SHP77 treated with DMSO at 0.1 percent for 48 hours (cell line): ENCODE data around the gene VHLL.

Source experiments
- DNase-seq: peaks from one replicate; lab custom pipeline; 2025; lab: John Stamatoyannopoulos, UW

The VHLL gene

DNA sequence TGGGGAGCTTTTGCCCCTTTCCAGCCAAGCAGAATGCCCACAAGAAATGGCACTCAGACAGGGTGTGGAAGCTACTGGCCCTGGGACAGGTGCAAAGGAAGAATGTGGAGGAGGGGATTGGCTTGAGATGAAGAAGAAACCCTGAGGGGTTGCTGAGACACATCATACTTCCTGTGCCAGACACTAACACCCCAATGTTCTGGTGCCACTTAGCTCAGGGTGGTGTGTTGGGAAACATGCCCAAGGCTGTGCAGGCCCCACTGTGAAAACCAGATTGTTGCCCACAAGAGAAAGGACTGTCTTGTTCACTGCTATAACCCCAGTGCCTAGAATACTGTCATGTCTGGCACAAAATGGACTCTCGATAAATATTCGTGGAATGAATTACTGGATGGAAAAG, 41.4 kb downstream of the VHLL start:
- DNase-seq, result no peak

DNA sequence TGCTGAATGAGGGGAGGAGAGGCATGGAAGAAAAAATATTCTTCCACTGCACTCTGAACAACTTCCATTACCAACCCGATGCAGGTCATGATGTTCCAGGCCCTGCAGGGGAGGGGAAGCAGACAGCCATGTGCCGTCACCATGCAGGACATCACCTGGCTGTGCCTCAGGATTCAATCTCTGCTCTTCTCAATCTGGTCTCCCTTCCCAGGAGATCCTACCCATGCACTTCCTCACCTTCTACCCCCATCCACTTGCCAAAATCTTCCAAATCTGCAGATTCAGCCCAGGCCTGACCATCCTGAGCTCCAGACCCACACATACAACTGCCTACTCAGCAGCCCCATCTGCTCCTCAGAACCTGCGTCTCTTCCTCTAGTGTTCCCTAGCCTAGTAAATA, 45.5 kb downstream of the VHLL start:
- no peak for DNase-seq

DNA sequence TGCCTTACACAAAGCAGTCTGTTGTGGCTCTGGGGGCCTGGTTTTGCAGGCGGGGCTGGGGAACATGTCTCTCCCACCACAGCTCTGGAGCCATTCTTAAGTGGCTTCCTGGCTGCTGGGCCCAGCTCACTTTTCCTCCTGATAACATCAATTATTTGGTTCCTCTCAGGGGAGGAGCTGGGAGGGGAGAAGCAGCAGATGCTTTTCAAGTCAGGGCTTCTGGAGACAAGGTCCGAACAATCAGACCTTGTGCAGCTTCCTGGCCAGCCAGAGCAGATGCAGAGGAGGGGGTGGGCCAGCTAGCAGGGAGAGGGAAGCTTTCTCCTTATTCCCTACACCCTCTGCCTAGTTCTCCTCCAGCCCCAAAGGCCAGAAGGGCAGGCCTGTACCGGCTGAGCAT, 47.6 kb downstream of the VHLL start:
- DNase-seq, result no peak

DNA sequence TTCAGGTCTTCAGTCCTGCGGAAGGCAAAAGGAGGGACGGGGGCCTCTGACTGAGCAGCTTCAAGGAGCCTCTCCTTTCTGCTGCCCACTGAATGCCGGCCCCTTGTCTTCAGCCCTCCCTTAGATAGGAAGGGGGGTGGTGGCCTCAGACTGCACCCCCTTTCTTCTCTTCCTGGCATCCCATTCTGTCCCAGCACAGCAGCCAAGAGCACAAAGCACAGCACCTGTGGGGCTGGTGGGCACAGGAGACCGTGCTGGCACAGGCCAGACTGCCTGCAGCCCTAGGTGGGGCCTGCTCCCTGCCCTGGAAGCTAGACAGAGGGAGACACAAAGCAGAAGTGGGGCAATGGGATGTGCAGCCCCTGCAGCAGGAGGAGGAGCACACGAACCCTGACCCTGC, 49.5 kb downstream of the VHLL start:
- no peak for DNase-seq
